ENCODE measurements around the gene OR6S1.

- TF ChIP-seq CTCF (IDR thresholded peaks at IDR 0.05; ENCODE audit: poor library complexity, severe bottlenecking) (peak; percentile 100), TAF1 (IDR thresholded peaks at IDR 0.05; ENCODE audit: low read depth) (no peak), POLR2AphosphoS5 (IDR thresholded peaks at IDR 0.05) (no peak), EZH2 (IDR thresholded peaks at IDR 0.05; ENCODE audit: borderline replicate concordance, insufficient read depth, low read length, poor library complexity, severe bottlenecking) (no peak), SMC3 (conservative IDR thresholded peaks at IDR 0.05; ENCODE audit: poor library complexity) (peak; percentile 94)
Observed at GRCh38 chr14:20609215-20610001, 32.1 kb downstream of the OR6S1 start.

All from neural cell (in vitro differentiated cells).